Measurements from ENCODE around the gene POLR3B. TPM values are rescaled to one million over a fixed set of nuclear protein-coding genes. Genes with fewer than 3 reads are reported as not detected.

The POLR3B gene
- total and polyA plus RNA-seq, 2 of the 13 experiments (the other 11 are each of a cell fraction or from before 2014, with no cell fraction given) = 4.8 to 13.1 TPM

DNA sequence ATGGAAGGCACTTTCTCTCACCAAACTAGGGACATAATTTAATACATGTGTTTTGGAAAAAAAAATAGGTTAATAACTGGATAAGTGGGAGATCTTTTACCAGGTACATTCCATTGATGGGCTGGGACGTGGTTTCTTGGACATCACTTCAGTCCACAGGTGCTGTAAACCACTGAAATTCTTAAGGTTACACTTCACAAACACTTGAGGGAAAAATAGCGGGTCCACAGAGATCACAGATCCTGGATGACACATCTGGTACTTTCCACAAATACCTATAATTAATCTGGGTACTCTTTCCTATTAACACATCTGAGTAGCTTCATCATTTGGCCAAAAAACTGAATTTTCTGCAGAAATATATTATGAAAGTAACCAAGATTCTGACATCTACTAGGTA, 85.0 kb downstream of the POLR3B start (continued):
- TF ChIP-seq DBP (CRISPR knock-in tag; IDR thresholded peaks at IDR 0.05; ENCODE audit: not compliant biosample characterization) = no peak
- no peak for TF ChIP-seq SRF (IDR thresholded peaks at IDR 0.05; ENCODE audit: low read depth, low read length)
- TF ChIP-seq ONECUT2 (CRISPR knock-in tag; IDR thresholded peaks at IDR 0.05) = no peak
- TF ChIP-seq, protein P1, sequence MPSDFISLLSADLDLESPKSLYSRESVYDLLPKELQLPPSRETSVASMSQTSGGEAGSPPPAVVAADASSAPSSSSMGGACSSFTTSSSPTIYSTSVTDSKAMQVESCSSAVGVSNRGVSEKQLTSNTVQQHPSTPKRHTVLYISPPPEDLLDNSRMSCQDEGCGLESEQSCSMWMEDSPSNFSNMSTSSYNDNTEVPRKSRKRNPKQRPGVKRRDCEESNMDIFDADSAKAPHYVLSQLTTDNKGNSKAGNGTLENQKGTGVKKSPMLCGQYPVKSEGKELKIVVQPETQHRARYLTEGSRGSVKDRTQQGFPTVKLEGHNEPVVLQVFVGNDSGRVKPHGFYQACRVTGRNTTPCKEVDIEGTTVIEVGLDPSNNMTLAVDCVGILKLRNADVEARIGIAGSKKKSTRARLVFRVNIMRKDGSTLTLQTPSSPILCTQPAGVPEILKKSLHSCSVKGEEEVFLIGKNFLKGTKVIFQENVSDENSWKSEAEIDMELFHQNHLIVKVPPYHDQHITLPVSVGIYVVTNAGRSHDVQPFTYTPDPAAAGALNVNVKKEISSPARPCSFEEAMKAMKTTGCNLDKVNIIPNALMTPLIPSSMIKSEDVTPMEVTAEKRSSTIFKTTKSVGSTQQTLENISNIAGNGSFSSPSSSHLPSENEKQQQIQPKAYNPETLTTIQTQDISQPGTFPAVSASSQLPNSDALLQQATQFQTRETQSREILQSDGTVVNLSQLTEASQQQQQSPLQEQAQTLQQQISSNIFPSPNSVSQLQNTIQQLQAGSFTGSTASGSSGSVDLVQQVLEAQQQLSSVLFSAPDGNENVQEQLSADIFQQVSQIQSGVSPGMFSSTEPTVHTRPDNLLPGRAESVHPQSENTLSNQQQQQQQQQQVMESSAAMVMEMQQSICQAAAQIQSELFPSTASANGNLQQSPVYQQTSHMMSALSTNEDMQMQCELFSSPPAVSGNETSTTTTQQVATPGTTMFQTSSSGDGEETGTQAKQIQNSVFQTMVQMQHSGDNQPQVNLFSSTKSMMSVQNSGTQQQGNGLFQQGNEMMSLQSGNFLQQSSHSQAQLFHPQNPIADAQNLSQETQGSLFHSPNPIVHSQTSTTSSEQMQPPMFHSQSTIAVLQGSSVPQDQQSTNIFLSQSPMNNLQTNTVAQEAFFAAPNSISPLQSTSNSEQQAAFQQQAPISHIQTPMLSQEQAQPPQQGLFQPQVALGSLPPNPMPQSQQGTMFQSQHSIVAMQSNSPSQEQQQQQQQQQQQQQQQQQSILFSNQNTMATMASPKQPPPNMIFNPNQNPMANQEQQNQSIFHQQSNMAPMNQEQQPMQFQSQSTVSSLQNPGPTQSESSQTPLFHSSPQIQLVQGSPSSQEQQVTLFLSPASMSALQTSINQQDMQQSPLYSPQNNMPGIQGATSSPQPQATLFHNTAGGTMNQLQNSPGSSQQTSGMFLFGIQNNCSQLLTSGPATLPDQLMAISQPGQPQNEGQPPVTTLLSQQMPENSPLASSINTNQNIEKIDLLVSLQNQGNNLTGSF (CRISPR knock-in tag; IDR thresholded peaks at IDR 0.05) = no peak
- TF ChIP-seq CBX2 (IDR thresholded peaks at IDR 0.05; ENCODE audit: low read depth, low read length) = no peak
- no peak for TF ChIP-seq CBX2 (CRISPR knock-in tag; IDR thresholded peaks at IDR 0.05; ENCODE audit: low read depth)
- TF ChIP-seq TMF1 (CRISPR knock-in tag; IDR thresholded peaks at IDR 0.05; ENCODE audit: low read depth) = no peak
- TF ChIP-seq, protein P2, sequence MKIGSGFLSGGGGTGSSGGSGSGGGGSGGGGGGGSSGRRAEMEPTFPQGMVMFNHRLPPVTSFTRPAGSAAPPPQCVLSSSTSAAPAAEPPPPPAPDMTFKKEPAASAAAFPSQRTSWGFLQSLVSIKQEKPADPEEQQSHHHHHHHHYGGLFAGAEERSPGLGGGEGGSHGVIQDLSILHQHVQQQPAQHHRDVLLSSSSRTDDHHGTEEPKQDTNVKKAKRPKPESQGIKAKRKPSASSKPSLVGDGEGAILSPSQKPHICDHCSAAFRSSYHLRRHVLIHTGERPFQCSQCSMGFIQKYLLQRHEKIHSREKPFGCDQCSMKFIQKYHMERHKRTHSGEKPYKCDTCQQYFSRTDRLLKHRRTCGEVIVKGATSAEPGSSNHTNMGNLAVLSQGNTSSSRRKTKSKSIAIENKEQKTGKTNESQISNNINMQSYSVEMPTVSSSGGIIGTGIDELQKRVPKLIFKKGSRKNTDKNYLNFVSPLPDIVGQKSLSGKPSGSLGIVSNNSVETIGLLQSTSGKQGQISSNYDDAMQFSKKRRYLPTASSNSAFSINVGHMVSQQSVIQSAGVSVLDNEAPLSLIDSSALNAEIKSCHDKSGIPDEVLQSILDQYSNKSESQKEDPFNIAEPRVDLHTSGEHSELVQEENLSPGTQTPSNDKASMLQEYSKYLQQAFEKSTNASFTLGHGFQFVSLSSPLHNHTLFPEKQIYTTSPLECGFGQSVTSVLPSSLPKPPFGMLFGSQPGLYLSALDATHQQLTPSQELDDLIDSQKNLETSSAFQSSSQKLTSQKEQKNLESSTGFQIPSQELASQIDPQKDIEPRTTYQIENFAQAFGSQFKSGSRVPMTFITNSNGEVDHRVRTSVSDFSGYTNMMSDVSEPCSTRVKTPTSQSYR (CRISPR knock-in tag; IDR thresholded peaks at IDR 0.05; ENCODE audit: borderline replicate concordance) = no peak
- no peak for TF ChIP-seq CENPT (CRISPR knock-in tag; IDR thresholded peaks at IDR 0.05; ENCODE audit: low read depth)
